ENCODE results near the gene ORC6. TPM values are rescaled to one million over a fixed set of nuclear protein-coding genes. Genes with fewer than 3 reads are reported as not detected.

ORC6 gene
- total RNA-seq, 1 donor from 2014 or later, result 6.5 TPM

DNA sequence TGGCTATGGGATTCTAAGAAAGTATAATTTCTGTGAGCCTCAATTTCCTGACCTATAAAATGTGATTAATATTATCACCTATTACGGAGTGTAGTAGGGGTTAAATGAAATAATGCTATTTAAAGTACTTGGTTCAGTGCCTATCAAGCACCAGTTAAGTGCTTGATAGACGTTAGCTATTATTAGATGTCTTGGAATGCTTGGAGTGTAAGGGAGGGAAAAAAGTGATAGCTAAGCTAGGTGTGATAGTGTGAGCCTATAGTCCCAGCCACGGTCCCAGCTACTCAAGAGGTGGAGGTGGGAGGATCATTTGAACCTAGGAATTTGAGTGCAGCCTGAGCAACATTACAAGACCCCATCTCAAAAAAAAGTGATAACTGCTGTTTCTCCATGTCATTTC is 7.5 kb downstream of the ORC6 start:
- no peak for FAIRE-seq
- no peak for DNase-seq (ENCODE audit: low spot score in 2 of 2)

DNA sequence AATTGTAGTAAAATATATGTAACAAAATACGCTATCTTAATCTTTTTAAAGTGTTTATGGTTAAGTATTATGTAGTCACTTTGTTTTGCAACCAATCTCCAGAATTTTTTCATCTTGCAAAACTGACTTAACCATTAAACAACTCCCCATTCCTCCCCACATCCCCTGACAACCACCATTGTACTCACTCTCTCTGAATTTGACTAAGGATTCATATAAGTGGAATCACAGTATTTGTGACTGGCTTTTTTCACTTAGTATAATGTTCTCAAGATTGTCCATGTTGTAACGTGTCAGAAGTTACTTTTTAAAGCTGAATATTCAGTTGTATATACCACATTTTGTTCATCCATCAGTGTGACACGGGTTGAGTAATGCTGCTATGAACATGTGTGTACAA is 10.6 kb downstream of the ORC6 start:
- FAIRE-seq (no peak), DNase-seq (ENCODE audit: low spot score in 2 of 2) (no peak)

DNA sequence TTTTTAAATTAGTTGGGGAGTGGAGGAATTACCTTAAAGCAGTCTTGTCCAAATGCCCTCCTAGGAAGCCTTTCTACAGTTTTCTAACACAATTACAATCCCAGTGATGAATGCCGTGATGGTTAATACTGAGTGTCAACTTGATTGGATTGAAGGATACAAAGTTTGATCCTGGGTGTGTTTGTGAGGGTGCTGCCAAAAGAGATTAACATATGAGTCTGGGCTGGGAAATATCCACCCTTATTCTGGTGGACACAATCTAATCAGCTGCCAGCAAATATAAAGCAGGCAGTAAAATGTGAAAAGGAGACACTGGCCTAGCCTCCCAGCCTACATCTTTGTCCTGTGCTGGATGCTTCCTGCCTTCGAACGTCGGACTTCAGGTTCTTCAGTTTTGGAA is 12.2 kb downstream of the ORC6 start:
- FAIRE-seq (no peak), DNase-seq (ENCODE audit: low spot score in 2 of 2) (no peak)

DNA sequence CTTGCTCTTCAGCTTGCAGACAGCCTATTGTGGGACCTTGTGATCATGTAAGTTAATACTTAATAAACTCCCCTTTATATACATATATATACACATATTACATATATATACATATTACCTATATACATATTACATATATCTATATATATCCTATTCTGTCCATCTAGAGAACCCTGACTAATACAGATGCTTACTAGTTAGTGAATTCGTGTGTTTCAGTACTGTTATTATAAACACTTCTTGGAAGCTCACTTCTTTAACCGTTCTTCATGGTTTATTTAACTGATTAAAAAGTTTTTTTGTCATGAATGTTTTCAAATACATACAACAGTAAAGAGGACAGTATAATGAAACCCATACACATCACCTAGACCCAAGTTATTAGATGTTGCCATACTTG is 12.6 kb downstream of the ORC6 start:
- FAIRE-seq, result no peak
- DNase-seq (ENCODE audit: low spot score in 2 of 2), result no peak

DNA sequence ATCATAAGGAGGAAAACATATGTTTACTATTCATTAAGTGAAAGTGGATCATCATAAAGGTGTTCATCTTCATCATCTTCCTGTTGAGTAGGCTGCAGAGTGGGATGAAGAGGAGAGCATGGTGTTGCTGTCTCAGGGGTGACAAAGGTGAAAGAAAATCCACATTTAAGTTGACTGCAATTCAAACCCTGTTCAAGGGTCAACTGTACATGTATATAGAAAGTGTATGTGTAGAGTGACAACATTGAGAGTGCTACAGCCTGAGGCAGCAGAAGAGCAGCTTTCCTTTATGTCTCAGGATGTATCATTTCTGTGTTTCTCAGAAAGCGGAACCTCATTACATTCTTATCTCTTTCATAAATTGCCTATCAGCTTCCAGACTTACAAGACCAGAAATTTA is 17.2 kb downstream of the ORC6 start:
- DNase-seq (ENCODE audit: low spot score in 2 of 2) (no peak), FAIRE-seq (no peak)

DNA sequence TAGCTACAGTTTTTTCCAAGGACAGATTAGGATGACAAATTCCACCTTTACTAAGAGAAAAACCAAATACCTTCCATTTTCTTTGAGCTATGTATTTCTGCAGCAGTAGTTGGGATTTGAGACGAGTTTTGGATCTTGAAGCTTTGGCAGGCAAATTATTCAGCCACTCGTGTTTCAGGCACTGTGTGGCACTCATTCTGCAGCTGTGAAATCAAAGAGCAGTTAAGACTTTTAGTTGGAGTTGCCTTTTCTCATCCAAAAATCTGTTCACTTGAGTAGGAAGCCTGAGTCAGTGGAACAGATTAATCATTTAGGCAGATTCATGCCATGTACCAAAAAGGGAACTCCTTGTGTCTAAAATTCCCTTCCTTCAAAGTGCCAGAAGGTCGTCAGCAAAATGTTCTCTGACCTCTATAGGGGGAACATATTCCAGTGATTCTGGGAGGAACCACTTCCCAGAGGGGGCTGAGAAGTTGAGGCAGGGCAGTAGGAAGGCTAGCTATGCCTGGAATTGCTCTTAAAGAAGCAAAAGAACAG is 20.1 kb downstream of the ORC6 start:
- DNase-seq (ENCODE audit: low spot score in 2 of 2), result no peak
- no peak for FAIRE-seq

DNA sequence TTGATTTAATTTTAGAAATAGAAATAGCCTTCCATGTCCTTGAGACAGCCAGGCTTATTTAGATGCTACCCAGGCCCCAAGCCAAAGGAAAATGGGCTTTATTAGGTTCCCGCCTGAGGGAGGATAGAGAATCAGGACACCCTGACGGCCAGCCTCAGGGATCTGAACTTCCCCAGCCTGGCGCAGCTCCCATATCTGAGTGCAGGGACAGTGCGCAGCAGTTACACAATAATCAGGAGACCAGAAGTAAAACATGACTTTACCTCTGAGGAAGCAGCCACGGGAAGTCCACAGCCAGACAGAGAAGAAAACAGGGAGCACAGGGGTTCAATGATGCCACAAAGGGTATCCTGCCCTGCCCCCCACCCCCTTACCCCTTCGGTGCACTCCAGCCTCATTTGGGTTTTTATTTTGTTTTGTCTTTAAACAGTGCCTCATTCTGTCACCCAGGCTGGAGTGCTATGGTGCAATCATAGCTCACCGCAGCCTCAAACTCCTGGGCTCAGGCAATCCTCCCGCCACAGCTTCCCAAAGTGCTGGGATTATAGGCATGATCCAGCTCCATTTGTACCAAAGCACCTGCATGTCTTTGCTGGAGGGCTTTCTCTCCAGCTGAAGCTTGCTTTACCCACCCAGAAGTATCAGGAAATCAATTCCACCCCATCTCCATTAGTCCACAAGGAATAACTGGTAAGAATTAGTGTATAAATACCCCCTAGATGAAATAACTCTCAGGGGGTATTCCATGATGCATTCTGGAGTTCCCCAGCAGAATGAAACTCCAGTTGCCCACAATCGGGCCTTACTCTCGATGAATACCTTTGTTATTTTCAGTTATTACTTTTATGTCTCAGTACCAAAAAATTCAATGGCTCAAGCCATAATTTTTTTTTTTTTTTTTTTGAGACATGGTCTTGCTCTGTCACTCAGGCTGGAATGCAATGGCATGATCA is 21.9 kb downstream of the ORC6 start:
- no peak for DNase-seq (ENCODE audit: low spot score in 2 of 2)
- FAIRE-seq, result no peak

DNA sequence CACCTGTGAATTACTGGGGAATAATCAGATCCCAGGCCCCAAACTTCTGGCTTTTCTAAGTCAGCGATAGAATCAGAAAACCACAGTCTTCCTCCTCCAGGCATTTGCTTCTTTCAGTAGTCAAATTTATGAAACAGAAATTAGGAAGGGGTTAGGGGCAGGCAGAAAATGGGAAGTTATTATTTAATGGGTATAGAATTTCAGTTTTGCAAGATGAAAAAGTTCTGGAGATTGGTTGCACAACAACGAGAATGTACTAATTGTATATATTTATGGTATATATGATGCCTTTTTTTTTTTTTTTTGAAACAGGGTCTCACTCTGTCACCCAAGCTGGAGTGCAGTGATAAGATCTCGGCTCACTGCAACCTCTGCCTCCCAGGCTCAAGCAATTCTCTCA is 23.5 kb downstream of the ORC6 start:
- DNase-seq (ENCODE audit: low spot score in 2 of 2), result no peak
- no peak for FAIRE-seq

DNA sequence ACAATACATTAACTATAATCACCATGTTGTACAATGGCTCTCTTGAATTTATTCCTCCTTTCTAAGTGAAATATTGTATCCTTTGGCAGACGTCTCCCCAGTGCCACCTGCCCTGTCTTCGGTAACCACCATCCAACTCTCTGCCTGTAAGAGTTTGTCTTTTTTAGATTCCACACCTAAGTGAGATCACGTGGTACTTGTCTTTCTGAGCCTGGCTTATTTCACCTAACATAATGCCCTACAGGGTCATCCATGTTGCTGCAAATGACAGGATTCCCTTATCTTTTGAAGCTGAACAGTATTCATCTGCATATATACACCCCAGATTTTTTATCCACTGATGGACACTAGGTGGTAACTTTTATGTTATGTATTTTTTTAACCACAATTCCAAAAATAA is 24.2 kb downstream of the ORC6 start:
- no peak for DNase-seq (ENCODE audit: low spot score in 2 of 2)
- no peak for FAIRE-seq

DNA sequence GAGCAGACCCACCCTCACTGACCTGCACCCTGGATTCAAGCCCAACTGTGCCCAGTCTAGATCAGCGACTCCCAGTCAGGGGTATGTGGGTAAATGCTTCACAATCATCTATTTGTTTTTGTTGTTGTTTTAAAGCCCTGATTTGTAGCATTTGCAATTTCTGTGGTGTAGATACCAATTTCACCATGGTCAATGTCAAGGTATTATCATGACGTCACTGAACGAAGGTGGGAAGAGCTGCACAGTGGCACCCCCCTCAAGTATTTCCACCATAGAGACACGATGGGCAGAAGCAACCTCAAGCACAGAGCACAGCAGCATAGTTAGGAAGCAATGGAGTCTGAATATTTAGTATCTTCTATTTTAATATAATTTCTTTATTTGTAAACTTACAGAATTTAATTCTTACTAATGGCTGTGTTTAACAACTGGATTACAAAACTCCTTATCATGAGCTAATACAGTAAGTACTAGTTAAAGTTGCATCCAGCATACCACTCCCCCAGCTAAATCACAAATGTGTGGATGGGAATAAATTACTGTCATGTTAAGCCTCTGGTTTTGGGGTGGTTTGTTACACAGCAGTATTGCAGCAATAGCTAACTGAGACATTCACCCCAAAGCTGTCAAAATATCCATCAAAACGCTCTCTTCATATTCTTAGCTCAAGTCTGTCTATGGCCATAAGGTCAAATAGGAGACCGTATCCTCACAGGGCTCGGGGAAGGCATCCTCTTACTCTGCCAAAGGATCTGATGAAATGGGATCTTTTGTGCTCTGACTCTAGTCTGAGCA is 25.5 kb downstream of the ORC6 start:
- FAIRE-seq (no peak), DNase-seq (ENCODE audit: low spot score in 2 of 2) (no peak)

DNA sequence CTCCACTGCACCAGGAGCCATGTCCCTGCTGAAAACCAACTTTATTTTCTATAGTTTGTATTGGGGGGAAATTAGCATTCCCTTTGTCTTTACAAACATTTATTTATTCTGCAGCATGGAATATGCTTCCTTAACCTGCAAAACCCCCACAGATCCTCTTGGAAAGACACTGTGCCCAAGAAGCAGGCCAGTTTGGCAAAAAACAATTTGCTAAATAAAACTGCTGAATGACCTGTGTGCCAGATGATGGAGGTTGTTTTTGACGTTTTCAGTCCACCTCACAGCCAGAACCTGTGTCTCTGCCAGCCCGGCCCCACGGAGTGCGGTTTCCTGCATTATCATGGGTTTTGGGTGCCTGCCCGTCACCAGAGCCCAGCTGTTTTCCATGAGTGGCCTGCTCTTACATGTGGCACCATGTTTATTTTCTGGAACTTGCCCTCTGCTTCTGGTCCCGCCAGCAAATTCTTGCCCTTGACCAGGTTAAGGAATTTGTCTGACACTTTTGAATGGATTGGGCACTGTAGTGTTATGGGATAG is 26.4 kb downstream of the ORC6 start:
- DNase-seq (ENCODE audit: low spot score in 2 of 2), result no peak
- FAIRE-seq, result no peak

DNA sequence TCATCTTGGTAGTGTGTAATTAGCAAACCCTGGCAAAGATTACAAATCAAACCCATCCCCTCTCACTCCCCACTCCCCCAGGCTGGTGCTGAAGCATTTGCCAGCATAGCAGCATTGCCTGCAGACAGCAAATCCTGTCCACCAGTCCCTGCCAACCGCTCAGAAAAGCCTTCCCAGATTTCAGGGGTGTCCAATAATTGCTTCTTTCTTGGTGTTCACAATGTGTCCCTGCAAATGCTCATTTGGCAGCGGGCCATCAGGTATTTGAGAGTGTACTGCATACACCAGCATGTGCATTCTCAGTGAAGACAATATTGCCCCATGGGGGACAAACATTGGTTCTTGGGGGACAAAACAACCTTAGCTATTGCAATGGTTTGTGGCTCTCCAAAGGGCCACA is 28.2 kb downstream of the ORC6 start:
- DNase-seq (ENCODE audit: low spot score in 2 of 2) (no peak), FAIRE-seq (no peak)

DNA sequence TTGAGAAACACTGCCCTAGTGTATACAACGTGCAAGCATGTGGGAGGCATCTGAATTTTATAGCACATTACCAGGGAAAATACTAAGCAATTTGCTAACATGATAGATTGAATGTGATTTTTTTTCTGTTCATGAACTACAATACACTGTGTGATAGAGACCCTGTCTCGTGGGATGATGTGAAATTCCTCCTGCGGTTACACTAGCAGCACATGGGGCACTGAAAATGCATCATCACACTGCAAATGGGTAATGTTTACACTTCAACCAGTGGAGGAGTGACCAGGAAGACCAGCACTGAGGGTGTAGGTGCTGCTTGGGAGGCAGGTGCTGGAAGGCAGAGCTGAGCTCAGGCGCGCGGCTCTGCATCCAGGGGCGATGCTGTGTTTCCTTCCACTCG is 28.8 kb downstream of the ORC6 start:
- FAIRE-seq, result no peak
- DNase-seq (ENCODE audit: low spot score in 2 of 2), result no peak

DNA sequence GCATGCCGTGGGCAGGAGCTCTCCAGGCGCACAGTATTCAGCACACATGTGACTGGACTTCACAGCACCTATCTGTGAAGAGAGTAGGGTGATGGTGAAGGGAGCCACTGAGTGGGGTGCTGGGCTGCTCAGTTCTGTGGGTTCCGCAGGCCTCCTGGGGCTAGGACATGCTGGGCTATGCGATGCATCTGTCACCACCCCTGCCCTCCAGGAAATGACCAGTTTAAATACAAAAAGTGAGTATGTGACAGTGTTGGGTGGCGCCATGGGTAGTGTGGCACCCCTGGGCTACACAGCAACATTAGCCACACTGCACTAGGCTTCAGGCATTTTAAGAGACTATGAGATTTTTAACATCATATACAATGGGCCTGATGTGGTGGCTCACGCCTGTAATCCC is 30.1 kb downstream of the ORC6 start:
- FAIRE-seq, result no peak
- DNase-seq (ENCODE audit: low spot score in 2 of 2), result no peak

DNA sequence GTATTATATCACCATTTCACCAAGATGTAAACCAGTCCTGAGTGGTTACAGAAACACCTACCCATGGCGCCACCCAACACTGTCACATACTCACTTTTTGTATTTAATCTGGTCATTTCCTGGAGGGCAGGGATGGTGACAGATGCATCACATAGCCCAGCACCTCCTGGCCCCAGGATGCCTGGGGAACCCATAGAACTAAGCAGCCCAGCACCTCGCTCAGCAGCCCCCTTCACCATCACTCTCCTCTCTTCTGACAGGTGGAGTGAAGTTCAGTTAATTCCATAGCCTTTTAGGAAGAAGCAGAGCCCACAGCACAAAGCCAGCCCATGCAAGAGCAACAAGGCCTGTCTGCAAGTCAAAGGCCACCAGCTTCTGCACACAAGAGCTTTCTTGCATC is 31.2 kb downstream of the ORC6 start:
- DNase-seq (ENCODE audit: low spot score in 2 of 2) (no peak), FAIRE-seq (no peak)

DNA sequence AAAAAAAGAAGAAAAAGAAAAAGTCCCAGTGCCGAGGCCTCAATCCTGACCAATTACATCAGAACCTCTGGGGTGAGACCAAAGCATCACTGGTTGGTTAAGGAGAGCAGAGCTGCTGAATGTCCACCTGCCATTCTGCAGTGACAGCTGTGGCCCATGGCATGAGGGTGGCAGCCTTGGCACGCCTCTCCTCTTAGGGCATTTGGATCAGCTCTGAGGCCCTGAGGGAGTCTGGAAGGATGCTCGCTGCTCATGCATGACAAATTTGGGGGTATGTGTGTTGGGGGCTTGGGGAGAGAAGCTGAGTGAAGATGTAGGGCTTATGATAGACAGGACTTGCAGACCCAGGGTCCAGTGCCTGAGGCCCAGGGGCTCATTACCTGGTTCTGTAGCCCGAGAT is 32.4 kb downstream of the ORC6 start:
- DNase-seq (ENCODE audit: low spot score in 2 of 2), result no peak
- no peak for FAIRE-seq

DNA sequence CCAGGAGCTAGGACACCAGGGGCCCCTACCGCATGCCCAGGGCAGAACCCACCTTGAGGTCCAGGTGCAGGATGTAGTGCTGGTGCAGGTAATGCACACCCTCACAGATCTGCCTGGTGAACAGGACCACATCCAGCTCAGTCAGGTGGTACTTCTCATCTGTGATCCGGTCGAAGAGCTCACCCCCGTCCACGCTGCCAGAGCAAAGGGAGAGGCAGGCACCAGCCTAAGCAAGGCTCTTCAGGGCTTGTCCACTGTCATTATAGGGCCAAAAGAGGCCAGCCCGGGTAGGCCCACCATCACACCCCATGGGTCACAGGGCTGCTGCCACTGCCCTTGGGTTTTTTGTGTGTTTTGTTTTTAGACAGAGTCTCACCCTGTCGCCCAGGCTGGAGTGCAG is 37.7 kb downstream of the ORC6 start:
- no peak for DNase-seq (ENCODE audit: low spot score in 2 of 2)
- FAIRE-seq, result no peak

DNA sequence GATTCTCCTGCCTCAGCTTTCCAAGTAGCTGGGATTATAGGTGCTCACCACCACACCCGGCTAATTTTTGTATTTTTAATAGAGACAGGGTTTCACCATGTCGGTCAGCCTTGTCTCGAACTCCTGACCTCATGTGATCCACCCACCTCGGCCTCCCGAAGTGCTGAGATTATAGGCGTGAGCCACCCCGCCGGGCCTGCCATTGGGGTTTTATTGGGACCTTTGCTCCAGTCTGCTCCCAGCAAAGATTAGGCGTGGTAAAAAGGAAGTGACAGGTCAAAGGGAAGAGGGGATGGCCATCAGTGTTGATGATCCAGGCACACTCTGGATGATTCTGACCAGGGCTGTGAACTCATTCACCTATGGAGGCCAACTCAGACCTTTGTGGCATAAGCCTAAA is 38.2 kb downstream of the ORC6 start:
- no peak for DNase-seq (ENCODE audit: low spot score in 2 of 2)
- FAIRE-seq, result no peak

DNA sequence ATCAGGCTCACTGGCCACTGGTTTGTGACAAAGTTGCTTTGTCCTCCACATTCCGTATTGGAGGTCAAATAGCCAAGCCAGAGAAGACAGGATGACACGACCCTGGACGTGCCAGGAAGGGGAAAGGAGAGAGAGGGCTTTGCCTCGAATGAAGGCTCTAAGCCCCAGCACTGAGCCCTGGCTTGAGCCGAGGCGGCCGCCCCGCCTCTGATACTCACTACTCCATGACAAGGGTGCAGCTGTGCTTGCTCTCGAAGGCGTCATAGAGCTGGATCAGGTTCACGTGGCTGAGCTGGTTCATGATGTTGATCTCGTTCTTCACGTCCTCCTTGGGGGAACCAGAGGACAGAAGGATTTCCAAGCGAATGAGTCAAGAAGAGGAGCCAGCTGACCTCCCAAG is 39.3 kb downstream of the ORC6 start:
- FAIRE-seq, result no peak
- no peak for DNase-seq (ENCODE audit: low spot score in 2 of 2)

DNA sequence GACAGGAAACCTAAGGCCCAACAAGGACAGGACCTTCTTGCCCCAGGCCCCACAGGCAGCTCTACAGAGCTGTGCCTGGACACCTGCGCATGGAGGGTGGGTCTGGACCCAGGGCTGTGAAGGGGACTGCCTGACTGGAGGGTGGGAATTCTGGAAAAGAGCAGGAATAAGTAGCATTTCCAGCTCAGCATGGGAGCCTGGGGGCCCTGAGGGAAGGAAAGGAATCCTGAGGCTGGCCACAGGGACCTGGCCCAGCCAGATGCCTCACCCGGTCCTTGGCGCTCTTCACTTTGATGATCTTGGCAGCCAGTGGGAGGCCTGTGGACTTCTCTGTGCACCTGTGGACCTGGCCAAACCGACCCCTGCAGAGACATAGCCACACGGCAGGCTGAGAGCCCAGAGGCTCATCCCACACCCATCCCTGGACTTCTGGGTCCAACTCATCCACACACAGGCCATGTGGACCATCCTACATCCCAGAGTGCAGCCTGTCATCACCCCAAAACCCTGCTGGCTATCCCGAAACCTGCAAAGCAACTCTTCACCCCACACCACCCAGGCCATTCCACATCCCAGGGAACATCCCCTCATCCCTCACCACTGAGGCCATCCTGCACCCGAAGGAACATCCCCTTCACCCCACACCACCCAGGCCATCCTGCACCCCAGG is 40.0 kb downstream of the ORC6 start:
- no peak for DNase-seq (ENCODE audit: low spot score in 2 of 2)
- FAIRE-seq, result no peak

DNA sequence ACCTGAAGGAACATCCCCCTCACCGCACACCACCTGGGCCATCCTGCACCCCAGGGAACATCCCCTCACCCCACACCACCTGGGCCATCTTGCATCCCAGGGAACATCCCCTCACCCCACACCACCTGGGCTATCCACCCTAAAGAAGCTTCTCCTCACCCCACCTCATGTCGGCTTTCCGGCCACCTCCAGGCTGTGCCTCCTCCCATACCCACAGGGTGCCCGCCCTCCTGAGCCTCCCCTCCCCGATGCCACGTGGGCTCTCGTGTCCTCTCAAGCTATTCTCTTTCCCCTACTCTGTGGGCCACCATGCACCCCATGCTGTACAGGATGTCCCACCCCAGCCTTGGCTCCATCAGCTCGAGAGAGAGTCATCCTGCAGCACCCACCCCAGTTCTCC is 40.7 kb downstream of the ORC6 start:
- DNase-seq (ENCODE audit: low spot score in 2 of 2) (no peak), FAIRE-seq (no peak)

All from frontal cortex (tissue), 4 donors.